Cardiac fibroblast (primary cell): Measurements from ENCODE around the gene MAN2C1.
"Not testable (repeated sequence)": the region's sequence is repeated elsewhere in the genome, so short reads cannot be mapped to it uniquely, and the experiment has no call there.

ENCODE experiments used
- DNase-seq, 2 donors: peaks; one replicate each; pipeline versions ENCODE4 v3.0.0 to v3.0.0-alpha.2; 2010; ENCODE audit warnings: low read depth in 2 of 2
- H3K4me3 ChIP-seq, 2 donors: replicated peaks in 1 of 2; 1 replicate in 1 of 2; 2 replicates in 1 of 2; pipeline ENCODE4 v1.5.1; 2011; ENCODE audit warnings: low read depth in 2 of 2, low read length in 2 of 2, mild to moderate bottlenecking in 2 of 2, moderate library complexity in 1 of 2
- CTCF ChIP-seq: IDR thresholded peaks from one replicate; pipeline ENCODE4 v1.5.1; 2011; ENCODE audit warnings: low read depth, mild to moderate bottlenecking, low read length, inconsistent platforms

MAN2C1 gene

GRCh38 chr15:75367913-75368688 lies at the start of gene MAN2C1:
TSS of gene MAN2C1 (minus strand) at chr15:75368607. CDS start at chr15:75368583, 24 bp downstream.
- peak; percentile 95 for DNase-seq
- peak within 1 kb of the TSS; percentile 84 to 89 for H3K4me3 ChIP-seq
- peak; percentile 70 for TF ChIP-seq CTCF

GRCh38 chr15:75416584-75416983 lies 48.2 kb upstream of the MAN2C1 start:
- no peak for DNase-seq
- H3K4me3 ChIP-seq: no peak overlapping the region
- no peak for TF ChIP-seq CTCF

- TF ChIP-seq CTCF: no peak
- no peak overlapping the region for H3K4me3 ChIP-seq
- DNase-seq: no peak
These were observed 41.8 kb upstream of the MAN2C1 start for GRCh38 chr15:75410196-75410595.

GRCh38 chr15:75407083-75407482 lies 38.7 kb upstream of the MAN2C1 start:
- TF ChIP-seq CTCF: no peak
- DNase-seq: no peak

GRCh38 chr15:75403892-75404291 lies 35.5 kb upstream of the MAN2C1 start:
- no peak overlapping the region for H3K4me3 ChIP-seq
- no peak for TF ChIP-seq CTCF
- no peak for DNase-seq

More at GRCh38 chr15:75407083-75407482, 38.7 kb upstream of the MAN2C1 start:
- H3K4me3 ChIP-seq: no peak overlapping the region

- TF ChIP-seq CTCF: no peak
- DNase-seq: peak in 1 of 2 donors; percentile 11
- no peak overlapping the region for H3K4me3 ChIP-seq
These were observed 29.1 kb upstream of the MAN2C1 start for GRCh38 chr15:75397494-75397893.

GRCh38 chr15:75389791-75390382 lies 21.5 kb upstream of the MAN2C1 start:
- no peak overlapping the region for H3K4me3 ChIP-seq
- no peak for TF ChIP-seq CTCF
- DNase-seq: no peak

GRCh38 chr15:75383986-75384385 lies 15.6 kb upstream of the MAN2C1 start:
- H3K4me3 ChIP-seq, DNase-seq: not testable (repeated sequence)
